ENCODE results near the gene EEF1B2.
"Not testable (repeated sequence)": the region's sequence is repeated elsewhere in the genome, so short reads cannot be mapped to it uniquely, and the experiment has no call there.

Gene EEF1B2

GRCh38 chr2:206163251-206163880 lies 3.7 kb downstream of the EEF1B2 start:
- no peak for FAIRE-seq
- DNase-seq (ENCODE audit: extremely low spot score, insufficient read length, low read depth), result no peak

GRCh38 chr2:206164261-206164862 lies 4.7 kb downstream of the EEF1B2 start:
- FAIRE-seq (no peak), DNase-seq (ENCODE audit: extremely low spot score, insufficient read length, low read depth) (no peak)

GRCh38 chr2:206168230-206168629 lies 8.5 kb downstream of the EEF1B2 start:
- not testable (repeated sequence) for DNase-seq (ENCODE audit: extremely low spot score, insufficient read length, low read depth); FAIRE-seq

GRCh38 chr2:206171624-206172397 lies 12.1 kb downstream of the EEF1B2 start:
- not testable (repeated sequence) for DNase-seq (ENCODE audit: extremely low spot score, insufficient read length, low read depth); FAIRE-seq

GRCh38 chr2:206173147-206173546 lies 13.5 kb downstream of the EEF1B2 start:
- FAIRE-seq (no peak), DNase-seq (ENCODE audit: extremely low spot score, insufficient read length, low read depth) (no peak)

- FAIRE-seq, result no peak
These were observed 16.4 kb downstream of the EEF1B2 start for GRCh38 chr2:206176121-206176520.

GRCh38 chr2:206176901-206177300 lies 17.2 kb downstream of the EEF1B2 start:
- FAIRE-seq (no peak), DNase-seq (ENCODE audit: extremely low spot score, insufficient read length, low read depth) (no peak)

More at GRCh38 chr2:206176121-206176520, 16.4 kb downstream of the EEF1B2 start:
- DNase-seq (ENCODE audit: extremely low spot score, insufficient read length, low read depth), result no peak

- not testable (repeated sequence) for FAIRE-seq; DNase-seq (ENCODE audit: extremely low spot score, insufficient read length, low read depth)
These were observed 21.8 kb downstream of the EEF1B2 start for GRCh38 chr2:206181526-206181925.

GRCh38 chr2:206189691-206190090 lies 30.0 kb downstream of the EEF1B2 start:
- DNase-seq (ENCODE audit: extremely low spot score, insufficient read length, low read depth) (no peak), FAIRE-seq (no peak)

- DNase-seq (ENCODE audit: extremely low spot score, insufficient read length, low read depth), result no peak
- FAIRE-seq, result no peak
These were observed 30.4 kb downstream of the EEF1B2 start for GRCh38 chr2:206190111-206190510.

- FAIRE-seq, result no peak
These were observed 31.0 kb downstream of the EEF1B2 start for GRCh38 chr2:206190689-206191088.

GRCh38 chr2:206192157-206192556 lies 32.5 kb downstream of the EEF1B2 start:
- DNase-seq (ENCODE audit: extremely low spot score, insufficient read length, low read depth) (no peak), FAIRE-seq (no peak)

More at GRCh38 chr2:206190689-206191088, 31.0 kb downstream of the EEF1B2 start:
- DNase-seq (ENCODE audit: extremely low spot score, insufficient read length, low read depth), result no peak

- no peak for FAIRE-seq
These were observed 34.1 kb downstream of the EEF1B2 start for GRCh38 chr2:206193671-206194357.

GRCh38 chr2:206198677-206199076 lies 39.0 kb downstream of the EEF1B2 start:
- DNase-seq (ENCODE audit: extremely low spot score, insufficient read length, low read depth) (no peak), FAIRE-seq (no peak)

More at GRCh38 chr2:206193671-206194357, 34.1 kb downstream of the EEF1B2 start:
- no peak for DNase-seq (ENCODE audit: extremely low spot score, insufficient read length, low read depth)

- DNase-seq (ENCODE audit: extremely low spot score, insufficient read length, low read depth) (no peak), FAIRE-seq (no peak)
These were observed 41.6 kb downstream of the EEF1B2 start for GRCh38 chr2:206201075-206201848.

GRCh38 chr2:206202446-206202845 lies 42.8 kb downstream of the EEF1B2 start:
- DNase-seq (ENCODE audit: extremely low spot score, insufficient read length, low read depth) (no peak), FAIRE-seq (no peak)

- DNase-seq (ENCODE audit: extremely low spot score, insufficient read length, low read depth) (no peak), FAIRE-seq (no peak)
These were observed 43.6 kb downstream of the EEF1B2 start for GRCh38 chr2:206203331-206203730.

- DNase-seq (ENCODE audit: extremely low spot score, insufficient read length, low read depth) (no peak), FAIRE-seq (no peak)
These were observed 45.0 kb downstream of the EEF1B2 start for GRCh38 chr2:206204710-206205109.

- FAIRE-seq, result not testable (repeated sequence)
These were observed 47.6 kb downstream of the EEF1B2 start for GRCh38 chr2:206207316-206207715.

GRCh38 chr2:206208900-206209299 lies 49.2 kb downstream of the EEF1B2 start:
- DNase-seq (ENCODE audit: extremely low spot score, insufficient read length, low read depth), result no peak
- FAIRE-seq, result no peak

More at GRCh38 chr2:206207316-206207715, 47.6 kb downstream of the EEF1B2 start:
- DNase-seq (ENCODE audit: extremely low spot score, insufficient read length, low read depth), result not testable (repeated sequence)
